Measurements from ENCODE around the gene SPG21. TPM values are rescaled to one million over a fixed set of nuclear protein-coding genes. Genes with fewer than 3 reads are reported as not detected.

The SPG21 gene, protein sequence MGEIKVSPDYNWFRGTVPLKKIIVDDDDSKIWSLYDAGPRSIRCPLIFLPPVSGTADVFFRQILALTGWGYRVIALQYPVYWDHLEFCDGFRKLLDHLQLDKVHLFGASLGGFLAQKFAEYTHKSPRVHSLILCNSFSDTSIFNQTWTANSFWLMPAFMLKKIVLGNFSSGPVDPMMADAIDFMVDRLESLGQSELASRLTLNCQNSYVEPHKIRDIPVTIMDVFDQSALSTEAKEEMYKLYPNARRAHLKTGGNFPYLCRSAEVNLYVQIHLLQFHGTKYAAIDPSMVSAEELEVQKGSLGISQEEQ
- 90.9 TPM for polyA plus RNA-seq (2013, experiment 1 of 2)
- 91.6 TPM for polyA plus RNA-seq (2013, experiment 2 of 2)

DNA sequence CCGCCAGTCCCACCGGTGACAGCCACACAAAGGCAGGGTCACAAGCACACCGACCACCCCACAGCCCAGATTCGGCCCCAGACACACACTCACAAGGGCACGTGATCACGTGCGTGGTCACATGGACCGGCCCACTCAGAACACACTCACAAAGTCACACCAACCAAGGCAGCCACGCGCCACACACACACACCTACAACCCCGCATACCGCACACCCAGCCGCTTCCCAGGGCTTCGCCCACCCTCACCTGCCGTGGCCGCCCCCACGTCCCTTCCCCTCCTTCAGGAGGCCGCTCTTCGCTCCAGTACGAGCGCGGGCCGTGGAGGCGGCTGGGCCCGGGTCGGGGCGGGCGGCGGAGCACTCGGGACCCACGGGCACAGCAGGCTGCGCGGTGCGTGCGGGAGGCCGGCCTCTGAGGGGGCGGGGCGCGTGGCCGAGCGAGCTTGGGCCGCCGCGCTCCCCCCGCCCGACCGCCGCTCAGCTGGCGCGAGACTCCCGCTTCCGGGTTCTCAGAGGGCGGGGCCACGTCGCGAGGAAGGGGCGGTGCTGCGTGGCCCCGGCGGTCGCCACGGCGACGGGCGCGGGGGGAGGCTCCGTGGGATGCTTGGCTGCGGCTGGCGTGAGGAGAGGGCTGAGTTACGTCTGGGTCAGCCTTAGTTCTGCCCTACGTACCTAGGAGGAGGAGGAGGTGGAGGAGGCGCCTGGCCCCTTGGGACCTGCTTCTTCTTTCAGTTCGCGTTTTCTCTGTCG is at the start of gene SPG21:
SPG21 (minus strand) TSS at position 499 of the 752 bp plus-strand sequence. CDS start 6,345 bp downstream, outside the sequence.
- peak within 1 kb of the TSS; percentile 55 for H3K4me2 ChIP-seq (ENCODE audit: low read length, poor library complexity, severe bottlenecking)
- under 1% methylated on average over 54 of the region's 75 CpGs for WGBS
- no peak within 1 kb of the TSS for H2AK5ac ChIP-seq (ENCODE audit: low read length, severe bottlenecking)
- H3K27me3 ChIP-seq (ENCODE audit: control insufficient read depth in 1 of 2, insufficient read depth in 1 of 2, low read length in 2 of 2) = no peaks in the 10 kb centered on the region
- peak within 1 kb of the TSS; percentile 98 to 100 for H3K4me3 ChIP-seq (ENCODE audit: insufficient read depth in 1 of 2, low read depth in 1 of 2, low read length in 2 of 2)
- peak within 1 kb of the TSS; percentile 91 for H2BK120ac ChIP-seq (ENCODE audit: low read depth, low read length)
- H3K23ac ChIP-seq (ENCODE audit: low read length in 2 of 2) = peak within 1 kb of the TSS; percentile 51 to 81
- H3K27ac ChIP-seq (ENCODE audit: low read length, poor library complexity, severe bottlenecking) = peak within 1 kb of the TSS; percentile 40
- peaks cover 3% of the 10 kb centered on the region for H3K4me1 ChIP-seq (ENCODE audit: control insufficient read depth, insufficient read depth, low read depth, low read length)
- peak within 1 kb of the TSS; percentile 99 for H4K8ac ChIP-seq (ENCODE audit: low read length)
- no peaks in the 10 kb centered on the region for H3K79me1 ChIP-seq (replicated peaks; ENCODE audit: low read length, poor library complexity, severe bottlenecking)
- peaks cover 2 to 10% of the 10 kb centered on the region in 2 experiments for H3K36me3 ChIP-seq (ENCODE audit: control insufficient read depth in 1 of 2, insufficient read depth in 2 of 2, low read depth in 1 of 2, low read length in 2 of 2)
- peak within 1 kb of the TSS; percentile 99 to 100 for H3K18ac ChIP-seq (ENCODE audit: low read depth in 1 of 2, low read length in 2 of 2)
- H3K9me3 ChIP-seq (ENCODE audit: control insufficient read depth, low read length) = no peaks in the 10 kb centered on the region
- H4K91ac ChIP-seq (ENCODE audit: low read length) = peak within 1 kb of the TSS; percentile 97
- H2AFZ ChIP-seq (ENCODE audit: low read depth, low read length) = peak within 1 kb of the TSS; percentile 80
- H2BK15ac ChIP-seq (ENCODE audit: low read depth, poor library complexity, severe bottlenecking) = peak within 1 kb of the TSS; percentile 87
- peak within 1 kb of the TSS; percentile 99 for H3K9ac ChIP-seq (ENCODE audit: low read length)
- peak within 1 kb of the TSS; percentile 18 to 94 for H2BK12ac ChIP-seq (ENCODE audit: low read length in 2 of 2)
- peak; percentile 95 for DNase-seq
- H3K4ac ChIP-seq (ENCODE audit: low read depth in 1 of 2, low read length in 2 of 2) = peak within 1 kb of the TSS; percentile 99
- H3K14ac ChIP-seq (ENCODE audit: low read length in 2 of 2) = peak within 1 kb of the TSS; percentile 62 to 97
- peak within 1 kb of the TSS; percentile 81 for H2BK5ac ChIP-seq (ENCODE audit: low read depth, low read length, poor library complexity, severe bottlenecking)

DNA sequence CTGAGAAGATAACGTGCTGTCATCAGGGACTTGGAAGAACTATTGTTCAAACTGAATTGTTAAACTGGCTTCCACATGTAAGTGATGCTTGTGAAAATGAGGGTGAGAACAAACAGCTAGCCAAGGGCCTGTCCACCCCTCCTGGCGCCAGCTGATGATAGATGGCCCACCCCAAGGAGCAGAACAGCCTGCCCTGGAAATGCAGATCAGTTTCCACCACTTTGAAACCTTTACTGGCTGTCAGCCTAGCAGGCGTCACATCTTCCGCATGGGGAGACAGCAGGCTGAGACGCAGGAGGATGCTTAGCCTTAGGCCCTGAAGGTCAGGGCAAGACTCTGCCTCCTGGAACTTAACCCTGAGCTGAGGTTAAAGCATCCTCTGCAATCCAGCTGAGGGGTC is 49.1 kb upstream of the SPG21 start:
- H4K91ac ChIP-seq (ENCODE audit: low read length) = no peak overlapping the region

DNA sequence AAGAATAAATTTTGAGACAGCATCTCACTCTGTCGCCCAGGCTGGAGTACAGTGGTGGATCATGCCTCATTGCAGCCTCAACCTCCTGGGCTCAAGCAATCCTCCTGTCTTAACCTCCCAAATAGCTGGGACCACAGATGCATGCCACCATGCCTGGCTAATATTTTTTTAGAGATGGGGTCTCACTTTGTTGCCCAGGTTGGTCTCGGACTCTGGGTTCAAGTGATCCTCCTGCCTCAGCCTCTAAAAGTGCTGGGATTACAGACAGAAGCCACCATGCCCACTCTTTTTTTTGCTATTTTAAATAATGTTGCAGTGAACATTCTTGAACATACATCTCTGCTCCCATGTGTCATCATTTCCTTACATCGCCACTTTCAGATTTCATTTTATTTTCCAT is 48.7 kb upstream of the SPG21 start:
- Histone ChIP-seq H2AK5ac (ENCODE audit: low read length, severe bottlenecking) (no peak overlapping the region), H3K79me1 (replicated peaks; ENCODE audit: low read length, poor library complexity, severe bottlenecking) (no peaks in the 10 kb centered on the region)
- 100% methylated on average over 3 of the region's 3 CpGs for WGBS

More for the DNA sequence above, 49.1 kb upstream of the SPG21 start:
- Histone ChIP-seq H2BK12ac (ENCODE audit: low read length in 2 of 2) (no peak overlapping the region), H2BK15ac (ENCODE audit: low read depth, poor library complexity, severe bottlenecking) (no peak overlapping the region), H3K23ac (ENCODE audit: low read length in 2 of 2) (no peak overlapping the region), H3K18ac (ENCODE audit: low read depth in 1 of 2, low read length in 2 of 2) (no peak overlapping the region), H4K8ac (ENCODE audit: low read length) (peak overlapping the region; percentile 6), H3K9ac (ENCODE audit: low read length) (no peak overlapping the region), H3K9me3 (ENCODE audit: control insufficient read depth, low read length) (no peaks in the 10 kb centered on the region), H3K4ac (ENCODE audit: low read depth in 1 of 2, low read length in 2 of 2) (no peak overlapping the region), H3K4me2 (ENCODE audit: low read length, poor library complexity, severe bottlenecking) (no peak overlapping the region), H2BK120ac (ENCODE audit: low read depth, low read length) (no peak overlapping the region), H2BK5ac (ENCODE audit: low read depth, low read length, poor library complexity, severe bottlenecking) (no peak overlapping the region), H3K36me3 (ENCODE audit: control insufficient read depth in 1 of 2, insufficient read depth in 2 of 2, low read depth in 1 of 2, low read length in 2 of 2) (no peaks in the 10 kb centered on the region), H2AK5ac (ENCODE audit: low read length, severe bottlenecking) (no peak overlapping the region), H3K27me3 (ENCODE audit: control insufficient read depth in 1 of 2, insufficient read depth in 1 of 2, low read length in 2 of 2) (no peaks in the 10 kb centered on the region), H2AFZ (ENCODE audit: low read depth, low read length) (no peak overlapping the region), H3K4me3 (ENCODE audit: insufficient read depth in 1 of 2, low read depth in 1 of 2, low read length in 2 of 2) (no peak overlapping the region), H3K27ac (ENCODE audit: low read length, poor library complexity, severe bottlenecking) (no peak overlapping the region), H3K14ac (ENCODE audit: low read length in 2 of 2) (no peak overlapping the region), H3K4me1 (ENCODE audit: control insufficient read depth, insufficient read depth, low read depth, low read length) (peaks cover 1% of the 10 kb centered on the region), H3K79me1 (replicated peaks; ENCODE audit: low read length, poor library complexity, severe bottlenecking) (no peaks in the 10 kb centered on the region)
- 71% methylated on average over 5 of the region's 5 CpGs for WGBS
- no peak for DNase-seq

GRCh38 chr15:65037309-65037708 is 47.6 kb upstream of the SPG21 start:
- no peak overlapping the region for H2BK12ac ChIP-seq (ENCODE audit: low read length in 2 of 2)
- H3K14ac ChIP-seq (ENCODE audit: low read length in 2 of 2) = no peak overlapping the region
- no peaks in the 10 kb centered on the region for H3K36me3 ChIP-seq (ENCODE audit: control insufficient read depth in 1 of 2, insufficient read depth in 2 of 2, low read depth in 1 of 2, low read length in 2 of 2)
- H3K4me2 ChIP-seq (ENCODE audit: low read length, poor library complexity, severe bottlenecking) = no peak overlapping the region
- no peak overlapping the region for H4K8ac ChIP-seq (ENCODE audit: low read length)
- H3K4me1 ChIP-seq (ENCODE audit: control insufficient read depth, insufficient read depth, low read depth, low read length) = peaks cover 2% of the 10 kb centered on the region
- DNase-seq = no peak
- no peak overlapping the region for H3K27ac ChIP-seq (ENCODE audit: low read length, poor library complexity, severe bottlenecking)
- H3K18ac ChIP-seq (ENCODE audit: low read depth in 1 of 2, low read length in 2 of 2) = no peak overlapping the region
- no peak overlapping the region for H4K91ac ChIP-seq (ENCODE audit: low read length)
- H3K4ac ChIP-seq (ENCODE audit: low read depth in 1 of 2, low read length in 2 of 2) = no peak overlapping the region
- no peak overlapping the region for H2BK5ac ChIP-seq (ENCODE audit: low read depth, low read length, poor library complexity, severe bottlenecking)
- H3K4me3 ChIP-seq (ENCODE audit: insufficient read depth in 1 of 2, low read depth in 1 of 2, low read length in 2 of 2) = no peak overlapping the region
- H3K9ac ChIP-seq (ENCODE audit: low read length) = no peak overlapping the region
- H3K9me3 ChIP-seq (ENCODE audit: control insufficient read depth, low read length) = no peaks in the 10 kb centered on the region
- H2BK120ac ChIP-seq (ENCODE audit: low read depth, low read length) = no peak overlapping the region
- H2BK15ac ChIP-seq (ENCODE audit: low read depth, poor library complexity, severe bottlenecking) = no peak overlapping the region
- no peak overlapping the region for H3K23ac ChIP-seq (ENCODE audit: low read length in 2 of 2)
- 86% methylated on average over 1 of the region's 1 CpG for WGBS
- no peak overlapping the region for H2AFZ ChIP-seq (ENCODE audit: low read depth, low read length)
- H2AK5ac ChIP-seq (ENCODE audit: low read length, severe bottlenecking) = no peak overlapping the region
- no peaks in the 10 kb centered on the region for H3K79me1 ChIP-seq (replicated peaks; ENCODE audit: low read length, poor library complexity, severe bottlenecking)
- peaks cover 0 to 3% of the 10 kb centered on the region in 2 experiments for H3K27me3 ChIP-seq (ENCODE audit: control insufficient read depth in 1 of 2, insufficient read depth in 1 of 2, low read length in 2 of 2)

More for the DNA sequence above, 48.7 kb upstream of the SPG21 start:
- H3K4me2 ChIP-seq (ENCODE audit: low read length, poor library complexity, severe bottlenecking) = no peak overlapping the region
- no peak overlapping the region for H3K18ac ChIP-seq (ENCODE audit: low read depth in 1 of 2, low read length in 2 of 2)
- H3K27me3 ChIP-seq (ENCODE audit: control insufficient read depth in 1 of 2, insufficient read depth in 1 of 2, low read length in 2 of 2) = no peaks in the 10 kb centered on the region
- H3K9me3 ChIP-seq (ENCODE audit: control insufficient read depth, low read length) = no peaks in the 10 kb centered on the region
- H3K27ac ChIP-seq (ENCODE audit: low read length, poor library complexity, severe bottlenecking) = no peak overlapping the region
- H2BK12ac ChIP-seq (ENCODE audit: low read length in 2 of 2) = no peak overlapping the region
- no peak overlapping the region for H3K9ac ChIP-seq (ENCODE audit: low read length)
- H3K23ac ChIP-seq (ENCODE audit: low read length in 2 of 2) = no peak overlapping the region
- H2BK15ac ChIP-seq (ENCODE audit: low read depth, poor library complexity, severe bottlenecking) = no peak overlapping the region
- H3K14ac ChIP-seq (ENCODE audit: low read length in 2 of 2) = no peak overlapping the region
- no peak overlapping the region for H3K4ac ChIP-seq (ENCODE audit: low read depth in 1 of 2, low read length in 2 of 2)
- H2BK120ac ChIP-seq (ENCODE audit: low read depth, low read length) = no peak overlapping the region
- no peak for DNase-seq
- no peak overlapping the region for H4K8ac ChIP-seq (ENCODE audit: low read length)
- H4K91ac ChIP-seq (ENCODE audit: low read length) = no peak overlapping the region
- no peak overlapping the region for H2AFZ ChIP-seq (ENCODE audit: low read depth, low read length)
- H3K36me3 ChIP-seq (ENCODE audit: control insufficient read depth in 1 of 2, insufficient read depth in 2 of 2, low read depth in 1 of 2, low read length in 2 of 2) = no peaks in the 10 kb centered on the region
- no peaks in the 10 kb centered on the region for H3K4me1 ChIP-seq (ENCODE audit: control insufficient read depth, insufficient read depth, low read depth, low read length)
- no peak overlapping the region for H3K4me3 ChIP-seq (ENCODE audit: insufficient read depth in 1 of 2, low read depth in 1 of 2, low read length in 2 of 2)
- H2BK5ac ChIP-seq (ENCODE audit: low read depth, low read length, poor library complexity, severe bottlenecking) = no peak overlapping the region
